Mesendoderm (in vitro differentiated cells): ENCODE measurements around the gene ELMOD2.

Experiments used
- DNase-seq: peaks from one replicate; pipeline ENCODE4 v3.0.0; 2013
- H2AK5ac ChIP-seq: 2 replicates; pipeline ENCODE4 v1.6.1; 2013; ENCODE audit warnings: low read length, inconsistent platforms
- H2BK120ac ChIP-seq: 2 replicates; pipeline ENCODE4 v1.6.1; 2013; ENCODE audit warnings: low read depth, mild to moderate bottlenecking, low read length, moderate library complexity, mixed read lengths
- H2BK15ac ChIP-seq: replicated peaks from 2 replicates; pipeline ENCODE4 v1.6.1; 2013; ENCODE audit warnings: low read depth, mild to moderate bottlenecking, moderate library complexity
- H2BK5ac ChIP-seq: 2 replicates; pipeline ENCODE4 v1.6.1; 2013; ENCODE audit warnings: low read length, inconsistent platforms
- H3K18ac ChIP-seq: 2 replicates; pipeline ENCODE4 v1.6.1; 2013; ENCODE audit warnings: mild to moderate bottlenecking, low read length, mixed read lengths
- H3K23ac ChIP-seq: one replicate; pipeline ENCODE4 v1.6.1; 2013; ENCODE audit warnings: low read length
- H3K27ac ChIP-seq: 2 replicates; pipeline ENCODE4 v1.5.1; 2013; ENCODE audit warnings: low read depth, mild to moderate bottlenecking, inconsistent platforms, low read length, moderate library complexity
- H3K27me3 ChIP-seq: 2 replicates; pipeline ENCODE4 v1.6.1; 2013; ENCODE audit warnings: low read length, control low read depth, mild to moderate bottlenecking, inconsistent platforms; ENCODE audit not compliant: insufficient read depth, poor library complexity
- H3K36me3 ChIP-seq: 2 replicates; pipeline ENCODE4 v1.6.1; 2013; ENCODE audit warnings: low read length, inconsistent platforms; ENCODE audit not compliant: control insufficient read depth, insufficient read depth
- H3K4ac ChIP-seq: one replicate; pipeline ENCODE4 v1.6.1; 2013; ENCODE audit warnings: low read depth, mild to moderate bottlenecking, low read length, moderate library complexity
- H3K4me1 ChIP-seq: 2 replicates; pipeline ENCODE4 v1.6.1; 2013; ENCODE audit warnings: low read depth, low read length, inconsistent platforms; ENCODE audit not compliant: control insufficient read depth
- H3K4me2 ChIP-seq: 2 replicates; pipeline ENCODE4 v1.6.1; 2013; ENCODE audit warnings: low read length
- H3K4me3 ChIP-seq: 2 replicates; pipeline ENCODE4 v1.5.1; 2013; ENCODE audit warnings: mild to moderate bottlenecking, low read length
- H3K56ac ChIP-seq: one replicate; pipeline ENCODE4 v1.6.1; 2013; ENCODE audit warnings: low read length
- H3K79me1 ChIP-seq: 2 replicates; pipeline ENCODE4 v1.6.1; 2013; ENCODE audit warnings: low read length, inconsistent platforms
- H3K79me2 ChIP-seq: 2 replicates; pipeline ENCODE4 v1.6.1; 2013; ENCODE audit warnings: mild to moderate bottlenecking, low read length; ENCODE audit not compliant: control insufficient read depth, insufficient read depth
- H3K9ac ChIP-seq: 2 replicates; pipeline ENCODE4 v1.6.1; 2013; ENCODE audit warnings: low read length, inconsistent platforms
- H4K5ac ChIP-seq: one replicate; pipeline ENCODE4 v1.6.1; 2013; ENCODE audit warnings: low read length
- H4K8ac ChIP-seq: one replicate; pipeline ENCODE4 v1.6.1; 2013; ENCODE audit warnings: low read depth, mild to moderate bottlenecking, control low read depth, low read length, moderate library complexity
- WGBS: extraction: QIAGEN DNeasy Blood & Tissue Kit; methylation state at CpG from one replicate; pipeline ENCODE4 v1.1.7; 2013; ENCODE audit warnings: low lambda C conversion rate, missing lambda C conversion rate; ENCODE audit not compliant: insufficient coverage; ENCODE audit errors: extremely low coverage; 5-methylcytosine and 5-hydroxymethylcytosine counted together

ELMOD2 gene

GRCh38 chr4:140533951-140534480, 10.0 kb downstream of the ELMOD2 start:
- Histone ChIP-seq H2AK5ac (no peak overlapping the region), H3K9ac (no peak overlapping the region), H2BK5ac (no peak overlapping the region), H3K4me1 (no peaks in the 10 kb centered on the region), H3K27me3 (no peaks in the 10 kb centered on the region), H3K18ac (no peak overlapping the region), H3K23ac (no peak overlapping the region), H4K8ac (no peak overlapping the region), H3K4me2 (no peak overlapping the region), H3K4ac (no peak overlapping the region), H4K5ac (no peak overlapping the region), H3K79me1 (no peaks in the 10 kb centered on the region), H3K4me3 (no peak overlapping the region), H3K36me3 (peaks cover 2% of the 10 kb centered on the region), H2BK120ac (no peak overlapping the region), H2BK15ac (no peak overlapping the region), H3K79me2 (no peaks in the 10 kb centered on the region), H3K27ac (no peak overlapping the region), H3K56ac (no peak overlapping the region)
- WGBS = no CpG with 5 or more reads among the region's 4 CpGs
- no peak for DNase-seq

GRCh38 chr4:140556372-140557085, 32.6 kb downstream of the ELMOD2 start:
- H3K4ac ChIP-seq = no peak overlapping the region
- no peaks in the 10 kb centered on the region for H3K36me3 ChIP-seq
- H3K9ac ChIP-seq = no peak overlapping the region
- no peaks in the 10 kb centered on the region for H3K27me3 ChIP-seq
- no peaks in the 10 kb centered on the region for H3K79me2 ChIP-seq
- WGBS = no CpG with 5 or more reads among the region's 6 CpGs
- no peak overlapping the region for H3K4me3 ChIP-seq
- H4K8ac ChIP-seq = no peak overlapping the region
- H2BK120ac ChIP-seq = no peak overlapping the region
- H3K4me1 ChIP-seq = peaks cover 2% of the 10 kb centered on the region
- no peaks in the 10 kb centered on the region for H3K79me1 ChIP-seq
- H3K18ac ChIP-seq = no peak overlapping the region
- no peak overlapping the region for H3K23ac ChIP-seq
- no peak overlapping the region for H3K56ac ChIP-seq
- DNase-seq = peak; percentile 10
- no peak overlapping the region for H3K4me2 ChIP-seq
- no peak overlapping the region for H4K5ac ChIP-seq
- H3K27ac ChIP-seq = no peak overlapping the region
- no peak overlapping the region for H2BK5ac ChIP-seq
- no peak overlapping the region for H2AK5ac ChIP-seq
- H2BK15ac ChIP-seq = no peak overlapping the region

- no CpG with 5 or more reads among the region's 4 CpGs for WGBS
- Histone ChIP-seq H2BK15ac (no peak overlapping the region), H3K23ac (no peak overlapping the region)
These were observed 34.0 kb downstream of the ELMOD2 start for GRCh38 chr4:140557831-140558435.

GRCh38 chr4:140559696-140560095, 35.7 kb downstream of the ELMOD2 start:
- no peak overlapping the region for H3K18ac ChIP-seq

More at GRCh38 chr4:140557831-140558435, 34.0 kb downstream of the ELMOD2 start:
- H3K79me1 ChIP-seq = no peaks in the 10 kb centered on the region
- H3K18ac ChIP-seq = no peak overlapping the region
- H3K36me3 ChIP-seq = no peaks in the 10 kb centered on the region
- H3K4me2 ChIP-seq = no peak overlapping the region
- no peak overlapping the region for H3K9ac ChIP-seq
- no peaks in the 10 kb centered on the region for H3K79me2 ChIP-seq
- H3K56ac ChIP-seq = no peak overlapping the region
- no peak overlapping the region for H2BK5ac ChIP-seq
- DNase-seq = peak; percentile 2
- H3K4me3 ChIP-seq = no peak overlapping the region
- H4K5ac ChIP-seq = no peak overlapping the region
- no peak overlapping the region for H3K27ac ChIP-seq
- H2AK5ac ChIP-seq = no peak overlapping the region
- H4K8ac ChIP-seq = no peak overlapping the region
- no peaks in the 10 kb centered on the region for H3K27me3 ChIP-seq
- H2BK120ac ChIP-seq = no peak overlapping the region
- H3K4me1 ChIP-seq = peaks cover 2% of the 10 kb centered on the region
- H3K4ac ChIP-seq = no peak overlapping the region

GRCh38 chr4:140568507-140569306, 44.7 kb downstream of the ELMOD2 start, which contains the start of gene UCP1:
Gene UCP1 (minus strand): TSS chr4:140568961. CDS start chr4:140568729, 232 bp downstream.
- no peaks in the 10 kb centered on the region for H3K36me3 ChIP-seq
- peak; percentile 61 for DNase-seq
- peak within 1 kb of the TSS; percentile 91 for H3K4me2 ChIP-seq
- H3K23ac ChIP-seq = peak within 1 kb of the TSS; percentile 86
- no peak within 1 kb of the TSS for H4K5ac ChIP-seq
- no peak within 1 kb of the TSS for H3K27ac ChIP-seq
- no peak within 1 kb of the TSS for H2BK120ac ChIP-seq
- H2BK5ac ChIP-seq = no peak within 1 kb of the TSS
- H3K4me3 ChIP-seq = peak within 1 kb of the TSS; percentile 38
- peak within 1 kb of the TSS; percentile 77 for H3K56ac ChIP-seq
- H3K9ac ChIP-seq = peak within 1 kb of the TSS; percentile 46
- peaks cover 29% of the 10 kb centered on the region for H3K27me3 ChIP-seq
- no peak within 1 kb of the TSS for H2BK15ac ChIP-seq
- WGBS = no CpG with 5 or more reads among the region's 69 CpGs
- H2AK5ac ChIP-seq = no peak within 1 kb of the TSS
- peaks cover 3% of the 10 kb centered on the region for H3K4me1 ChIP-seq
- no peak within 1 kb of the TSS for H4K8ac ChIP-seq
- H3K4ac ChIP-seq = no peak within 1 kb of the TSS
- no peaks in the 10 kb centered on the region for H3K79me1 ChIP-seq
- H3K18ac ChIP-seq = no peak within 1 kb of the TSS
- no peaks in the 10 kb centered on the region for H3K79me2 ChIP-seq

More at GRCh38 chr4:140559696-140560095, 35.7 kb downstream of the ELMOD2 start:
- no peak overlapping the region for H2BK120ac ChIP-seq
- no peak overlapping the region for H4K8ac ChIP-seq
- H3K27me3 ChIP-seq = no peaks in the 10 kb centered on the region
- H3K36me3 ChIP-seq = no peaks in the 10 kb centered on the region
- no peak overlapping the region for H3K23ac ChIP-seq
- no peak overlapping the region for H3K4me3 ChIP-seq
- no peak overlapping the region for H3K4ac ChIP-seq
- WGBS = no CpG with 5 or more reads among the region's 6 CpGs
- no peak overlapping the region for H3K56ac ChIP-seq
- no peak for DNase-seq
- no peak overlapping the region for H2BK15ac ChIP-seq
- no peak overlapping the region for H3K4me2 ChIP-seq
- no peaks in the 10 kb centered on the region for H3K79me2 ChIP-seq
- no peaks in the 10 kb centered on the region for H3K79me1 ChIP-seq
- H3K27ac ChIP-seq = no peak overlapping the region
- H2BK5ac ChIP-seq = no peak overlapping the region
- H4K5ac ChIP-seq = no peak overlapping the region
- no peak overlapping the region for H3K9ac ChIP-seq
- no peak overlapping the region for H2AK5ac ChIP-seq
- H3K4me1 ChIP-seq = peaks cover 2% of the 10 kb centered on the region
